HG03095 (cell line): ENCODE measurements around the gene TPM1.

Experiments used
- ATAC-seq: cut with Tn5 transposase; IDR thresholded peaks from one replicate; pipeline ENCODE4 v1.9.1; 2021; ENCODE audit warnings: moderate library complexity; ENCODE audit not compliant: unreplicated experiment

Gene TPM1

GRCh38 chr15:63040954-63041353, 1.6 kb upstream of the TPM1 start:
- ATAC-seq, result no peak

GRCh38 chr15:63041402-63041973, 1.1 kb upstream of the TPM1 start:
- no peak for ATAC-seq

- no peak for ATAC-seq
These were observed 359 bp downstream of the TPM1 start for GRCh38 chr15:63042877-63043334.

- no peak for ATAC-seq
These were observed 959 bp downstream of the TPM1 start for GRCh38 chr15:63043335-63044076.

- ATAC-seq, result no peak
These were observed 1.6 kb downstream of the TPM1 start for GRCh38 chr15:63044077-63044644.

- ATAC-seq, result no peak
These were observed 2.3 kb downstream of the TPM1 start for GRCh38 chr15:63044645-63045464.

GRCh38 chr15:63045465-63045840, 2.9 kb downstream of the TPM1 start:
- no peak for ATAC-seq

- no peak for ATAC-seq
These were observed 3.3 kb downstream of the TPM1 start for GRCh38 chr15:63045879-63046278.

GRCh38 chr15:63046917-63047760, 4.6 kb downstream of the TPM1 start:
- ATAC-seq, result no peak

GRCh38 chr15:63047792-63048114, 5.2 kb downstream of the TPM1 start:
- no peak for ATAC-seq

- peak; percentile 79 for ATAC-seq
These were observed 5.7 kb downstream of the TPM1 start for GRCh38 chr15:63048115-63048775.

GRCh38 chr15:63048776-63049665, 6.5 kb downstream of the TPM1 start:
- peak; percentile 21 for ATAC-seq

GRCh38 chr15:63049783-63050371, 7.3 kb downstream of the TPM1 start:
- ATAC-seq, result no peak

GRCh38 chr15:63050731-63051155, 8.2 kb downstream of the TPM1 start:
- ATAC-seq, result no peak

- ATAC-seq, result no peak
These were observed 8.9 kb downstream of the TPM1 start for GRCh38 chr15:63051156-63052066.

GRCh38 chr15:63052077-63052841, 9.7 kb downstream of the TPM1 start:
- ATAC-seq, result no peak
